Retina (tissue), 1 donor: ENCODE results near the gene CMPK1.
"Not testable (repeated sequence)": the region's sequence is repeated elsewhere in the genome, so short reads cannot be mapped to it uniquely, and the experiment has no call there.

Experiments used
- DNase-seq: peaks from one replicate; pipeline ENCODE4 v3.0.0-alpha.2; 2016

The CMPK1 gene

GRCh38 chr1:47338249-47339077 lies 4.9 kb downstream of the CMPK1 start:
- no peak for DNase-seq

DNA sequence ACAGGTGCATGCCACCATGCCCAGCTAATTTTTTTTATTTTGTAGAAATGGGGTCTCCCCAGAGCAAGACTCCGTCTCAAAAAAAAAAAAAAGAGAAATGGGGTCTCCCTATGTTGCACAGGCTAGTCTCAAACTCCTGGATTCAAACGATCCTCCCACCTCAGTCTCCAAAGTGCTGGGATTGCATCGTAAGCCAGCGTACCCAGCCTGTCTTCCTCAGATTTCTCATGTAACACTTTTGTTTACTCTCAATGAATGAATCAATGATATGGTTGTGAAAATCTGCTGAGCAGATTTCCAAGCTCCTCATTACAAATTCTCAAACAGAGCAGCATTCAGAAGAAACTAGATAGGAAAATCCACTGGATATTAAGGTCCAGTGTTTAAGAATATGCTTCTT lies 6.6 kb downstream of the CMPK1 start:
- DNase-seq: no peak

- DNase-seq: not testable (repeated sequence)
These were observed 13.4 kb downstream of the CMPK1 start for GRCh38 chr1:47346979-47347378.

DNA sequence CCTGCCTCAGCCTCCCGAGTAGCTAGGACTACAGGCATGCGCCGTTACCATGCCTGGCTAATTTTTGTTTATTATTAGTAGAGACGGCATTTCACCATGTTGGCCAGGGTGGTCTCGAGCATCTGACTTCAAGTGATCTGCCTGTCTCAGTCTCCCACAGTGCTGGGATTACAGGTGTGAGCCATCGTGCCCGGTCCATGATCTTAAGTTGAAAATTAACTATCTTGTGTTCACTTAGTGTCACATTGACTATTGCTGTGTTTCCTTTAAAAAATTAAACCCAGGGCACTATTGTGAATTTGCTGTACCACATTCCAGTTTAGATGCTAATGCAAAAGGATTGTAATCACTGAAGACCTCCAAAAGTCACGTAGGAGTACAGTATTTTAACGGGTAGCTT lies 14.1 kb downstream of the CMPK1 start:
- DNase-seq: no peak

- DNase-seq: no peak
These were observed 14.7 kb downstream of the CMPK1 start for GRCh38 chr1:47348246-47348645.

DNA sequence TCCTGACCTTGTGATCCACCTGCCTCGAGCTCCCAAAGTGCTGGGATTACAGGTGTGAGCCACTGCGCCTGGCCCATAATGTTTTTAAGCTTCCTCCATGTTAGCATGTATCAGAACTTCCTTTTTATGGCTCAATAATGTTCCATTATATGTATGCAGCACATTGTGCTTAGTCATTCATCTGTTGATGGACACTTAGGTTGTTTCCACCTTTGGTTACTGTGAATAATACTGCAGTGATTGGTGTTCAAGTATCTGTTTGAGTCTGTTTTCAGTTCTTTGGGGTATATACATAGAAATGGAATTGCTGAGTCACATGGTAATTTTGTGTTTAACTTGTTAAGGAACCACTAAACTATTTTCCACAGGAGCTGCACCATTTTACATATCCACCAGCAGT lies 17.7 kb downstream of the CMPK1 start:
- DNase-seq: no peak

DNA sequence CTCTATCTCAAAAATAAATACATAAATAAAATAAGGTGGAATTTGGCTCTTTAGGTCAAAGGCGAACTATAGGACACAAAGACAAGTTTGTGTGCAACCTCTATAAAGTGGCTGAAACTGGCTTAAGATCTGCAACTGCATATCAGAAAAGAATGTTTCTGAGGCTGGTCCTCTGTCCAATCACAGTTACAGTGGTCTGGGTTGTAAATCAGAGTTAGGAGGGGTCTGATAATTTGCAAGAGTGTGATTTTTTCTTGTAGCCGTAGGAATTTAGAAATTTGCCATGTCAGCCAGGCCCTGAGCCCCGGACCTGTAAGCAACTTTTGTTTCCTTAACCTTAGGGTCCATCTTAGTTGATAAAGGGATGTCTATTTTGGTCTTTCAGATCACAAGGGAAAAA lies 27.8 kb downstream of the CMPK1 start:
- DNase-seq: no peak

DNA sequence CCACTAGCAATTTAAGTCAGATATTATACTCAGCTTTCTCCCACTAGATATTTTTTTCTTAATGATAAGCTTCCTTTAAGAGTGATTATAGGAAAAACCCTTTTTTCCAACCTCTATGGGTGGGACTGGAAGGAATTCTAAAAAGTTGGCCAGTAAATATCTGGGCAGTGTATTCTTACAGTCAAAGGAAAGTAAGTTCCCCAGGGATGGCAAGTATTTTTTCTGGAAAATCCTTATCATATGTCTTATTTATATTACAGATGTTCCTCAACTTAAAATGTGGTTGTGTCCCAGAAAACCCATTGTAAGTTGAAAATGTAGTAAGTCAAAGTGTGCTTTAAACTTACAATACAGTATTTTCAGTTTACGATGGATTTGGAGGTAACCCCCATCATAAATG lies 29.2 kb downstream of the CMPK1 start:
- DNase-seq: no peak

DNA sequence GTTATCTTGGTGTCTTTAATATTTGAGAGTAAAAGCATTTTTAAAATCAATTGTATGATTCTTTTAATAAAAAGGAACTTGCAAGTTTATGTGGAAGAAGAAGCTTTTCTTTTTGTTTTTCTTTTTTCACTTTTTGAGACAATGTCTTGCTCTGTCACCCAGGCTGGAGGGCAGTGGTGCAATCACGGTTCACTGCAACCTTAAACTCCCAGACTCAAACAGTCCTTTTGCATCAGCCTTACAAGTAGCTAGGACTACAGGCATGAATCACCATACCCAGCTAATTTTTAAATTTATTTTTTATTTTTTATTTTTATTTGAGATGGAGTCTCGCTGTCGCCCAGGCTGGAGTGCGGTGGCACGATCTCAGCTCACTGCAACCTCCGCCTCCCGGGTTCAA lies 34.1 kb downstream of the CMPK1 start:
- no peak for DNase-seq

DNA sequence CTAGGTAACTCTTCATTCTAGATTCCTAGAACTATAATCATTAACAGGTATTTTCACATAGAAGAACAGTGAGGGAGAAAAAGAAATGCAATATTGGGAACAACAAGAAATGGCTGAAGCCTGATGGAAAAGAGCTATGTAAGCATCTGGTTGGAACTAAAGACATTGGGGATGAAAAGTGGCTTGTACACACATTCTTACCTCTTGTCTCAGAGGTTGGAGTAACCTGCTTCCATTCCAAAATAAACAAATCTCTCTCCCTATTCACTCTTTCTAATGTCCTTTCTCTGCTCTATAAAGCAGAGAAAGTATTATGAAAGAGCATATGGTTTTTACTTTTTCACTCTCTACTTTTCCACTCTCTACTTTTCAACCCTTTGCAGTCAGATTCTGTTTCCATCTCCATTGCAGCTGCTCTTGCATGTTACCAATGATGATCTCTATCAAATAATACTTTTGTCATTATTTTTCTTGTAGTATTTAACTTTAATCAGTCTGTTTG lies 37.5 kb downstream of the CMPK1 start:
- DNase-seq: no peak

DNA sequence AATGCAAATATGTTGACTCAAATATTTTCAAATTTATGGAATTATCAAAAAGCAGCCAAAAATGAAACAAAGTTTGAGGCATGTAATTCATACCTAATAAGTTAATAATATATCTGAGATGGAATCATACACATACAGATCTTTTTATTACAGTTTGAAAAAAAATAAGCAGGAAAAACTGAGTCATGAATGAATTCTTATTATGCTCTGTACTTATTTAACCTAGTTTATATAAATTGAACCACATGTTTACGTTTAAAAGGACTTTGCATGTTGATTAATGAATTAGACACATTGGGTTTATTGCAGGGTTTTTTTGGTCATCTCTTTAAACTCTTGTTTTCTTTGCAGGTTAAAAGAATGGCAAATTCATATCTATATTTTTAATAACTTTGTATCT lies 40.9 kb downstream of the CMPK1 start:
- no peak for DNase-seq

- DNase-seq: no peak
These were observed 44.6 kb downstream of the CMPK1 start for GRCh38 chr1:47378147-47378546.

DNA sequence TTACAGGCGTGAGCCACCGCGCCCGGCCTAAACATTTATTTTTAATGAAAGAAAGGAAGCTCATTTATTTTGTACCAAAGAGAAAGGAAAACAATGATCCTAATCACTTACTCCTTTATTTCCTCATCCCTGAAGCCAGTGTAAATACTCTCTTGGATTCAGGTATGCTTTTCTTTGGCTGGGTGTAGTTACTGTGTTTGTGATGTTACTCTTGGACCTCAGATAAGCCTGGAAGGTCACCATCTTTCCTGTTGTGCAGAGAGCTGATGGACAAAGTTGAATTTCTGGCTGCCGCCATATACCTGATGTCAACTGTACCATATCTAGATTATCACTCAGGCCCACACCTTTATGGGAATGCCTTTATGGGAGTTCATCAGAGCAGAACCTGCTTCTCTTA lies 47.1 kb downstream of the CMPK1 start:
- DNase-seq: no peak

GRCh38 chr1:47382399-47382983 lies 48.9 kb downstream of the CMPK1 start:
- DNase-seq: no peak

- DNase-seq: no peak
These were observed 50.5 kb downstream of the CMPK1 start for GRCh38 chr1:47384083-47384482.

DNA sequence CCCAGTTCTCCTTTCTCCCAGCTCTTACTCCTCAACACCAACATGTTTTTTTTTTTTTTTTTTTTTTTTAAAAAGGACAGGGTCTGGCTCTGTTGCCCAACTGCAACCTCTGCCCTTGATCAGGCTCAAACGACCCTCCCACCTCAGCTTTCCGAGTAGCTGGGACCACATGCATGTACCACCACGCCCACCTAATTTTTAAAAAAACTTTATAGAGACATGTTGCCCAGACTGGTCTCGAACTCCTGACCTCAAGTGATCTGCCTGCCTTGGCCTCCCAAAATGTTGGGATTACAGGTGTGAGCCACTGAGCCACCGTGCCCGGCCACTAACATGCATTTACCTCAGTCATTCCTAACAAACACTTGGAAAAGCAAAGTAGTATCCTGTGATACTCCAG lies 51.4 kb downstream of the CMPK1 start:
- no peak for DNase-seq

DNA sequence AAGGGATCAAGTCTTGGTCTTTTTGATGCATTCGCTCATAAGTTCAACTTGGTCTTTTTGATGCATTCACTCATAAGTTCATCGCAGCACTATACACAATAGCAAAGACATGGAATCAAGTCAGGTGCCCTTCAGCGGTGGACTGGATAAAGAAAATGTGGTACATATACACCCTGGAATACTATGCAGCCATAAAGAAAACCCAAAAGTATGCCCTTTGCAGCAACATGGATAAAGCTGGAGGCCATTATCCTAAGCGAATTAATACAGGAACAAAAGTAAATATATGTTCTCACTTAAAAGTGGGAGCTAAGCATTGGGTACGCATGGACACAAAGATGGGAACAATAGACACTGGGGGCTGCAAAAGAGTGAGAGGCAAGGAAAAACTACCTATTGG lies 52.7 kb downstream of the CMPK1 start:
- no peak for DNase-seq

DNA sequence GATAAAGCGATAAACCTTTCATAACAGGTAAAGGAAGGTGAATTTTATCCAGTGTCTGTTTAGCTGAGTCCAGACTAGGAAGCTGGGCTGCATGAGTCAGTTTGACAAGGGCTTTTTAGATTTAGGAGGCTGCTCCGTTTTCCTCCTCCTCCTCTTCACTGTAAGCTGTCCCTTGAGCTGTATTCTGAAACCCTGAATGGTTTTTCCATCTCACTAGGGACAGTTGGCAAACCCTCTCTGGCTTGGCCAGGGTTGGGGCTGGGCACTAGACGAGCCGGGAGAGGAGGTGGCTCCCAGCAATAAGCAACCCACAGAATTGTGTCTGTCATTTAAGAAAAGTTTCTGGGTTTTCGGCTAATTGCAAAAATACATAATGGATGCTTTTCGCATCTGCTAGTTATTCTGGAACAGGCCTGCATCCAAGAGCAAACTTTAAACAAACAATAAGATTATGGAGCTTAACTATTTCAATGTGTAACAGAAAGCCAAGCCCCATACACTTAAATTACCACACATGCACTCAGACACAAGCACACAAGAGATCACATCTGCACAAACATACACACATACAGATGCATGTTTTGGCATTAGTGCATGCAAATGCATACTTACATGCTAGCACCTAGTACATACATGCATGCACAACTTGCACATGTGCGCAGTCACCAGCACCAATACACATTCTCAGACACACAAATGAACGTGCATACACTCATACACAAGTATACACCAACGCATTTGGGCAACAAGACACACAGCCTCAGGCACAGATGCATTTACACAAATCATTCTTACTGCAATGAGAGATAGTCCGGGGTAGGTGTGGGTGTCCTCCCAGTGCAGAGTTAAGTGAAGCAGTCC lies 54.7 kb downstream of the CMPK1 start:
- DNase-seq: no peak

DNA sequence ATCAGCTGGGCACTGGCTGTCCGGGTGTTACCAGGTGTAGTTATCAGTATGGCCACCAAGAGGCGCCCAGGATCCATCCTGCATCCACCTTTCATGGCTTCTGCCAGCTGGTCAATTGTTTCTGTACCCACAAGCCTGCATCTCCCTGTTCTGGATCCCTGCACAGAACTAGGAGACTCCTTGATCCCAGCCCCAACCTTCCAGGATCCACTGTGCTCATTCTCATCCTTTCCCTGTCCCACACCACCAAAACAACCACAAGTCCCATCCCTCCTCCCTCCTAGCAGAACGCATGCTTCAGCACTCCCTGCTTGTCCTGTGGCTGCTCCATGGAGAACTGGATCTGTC lies 55.3 kb downstream of the CMPK1 start:
- DNase-seq: peak; percentile 77

GRCh38 chr1:47389731-47390130 lies 56.1 kb downstream of the CMPK1 start:
- no peak for DNase-seq

DNA sequence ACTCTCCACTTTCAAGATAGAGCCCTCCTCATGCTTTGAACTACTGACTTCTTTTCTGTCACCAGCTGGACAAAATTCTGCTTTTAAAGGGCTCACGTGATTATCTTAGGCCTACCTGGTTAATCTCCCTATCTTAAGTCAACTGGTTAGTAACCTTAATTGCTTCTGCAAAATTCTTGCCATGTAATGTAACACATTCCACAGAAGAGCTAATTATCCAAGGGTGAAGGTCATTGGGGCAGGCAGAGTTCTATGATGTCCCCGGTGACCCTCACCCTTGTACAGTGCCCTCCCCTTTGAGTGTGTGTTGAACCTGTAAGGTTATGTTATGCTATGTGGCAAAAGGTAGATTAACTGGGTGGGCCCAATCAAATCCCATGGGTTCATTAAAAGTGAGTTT lies 57.3 kb downstream of the CMPK1 start:
- no peak for DNase-seq

DNA sequence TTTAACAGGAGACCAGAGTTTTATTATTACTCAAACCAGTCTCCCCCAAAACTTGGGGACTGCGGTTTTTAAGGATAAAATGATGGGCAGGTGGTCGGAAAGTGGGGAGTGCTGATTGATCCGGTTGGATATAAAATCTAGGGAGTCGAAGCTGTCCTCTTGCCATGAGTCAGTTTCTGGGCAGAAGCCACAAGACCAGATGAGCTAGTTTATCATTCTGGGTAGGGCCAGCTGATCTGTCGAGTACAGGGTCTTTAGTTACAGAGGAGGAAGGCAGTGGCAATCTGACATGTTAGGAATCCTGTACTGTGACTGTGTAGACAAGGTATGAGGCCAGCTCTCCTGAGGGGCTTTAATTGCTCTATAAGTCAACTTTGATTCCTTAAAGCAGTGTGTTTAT lies 59.6 kb downstream of the CMPK1 start:
- no peak for DNase-seq

DNA sequence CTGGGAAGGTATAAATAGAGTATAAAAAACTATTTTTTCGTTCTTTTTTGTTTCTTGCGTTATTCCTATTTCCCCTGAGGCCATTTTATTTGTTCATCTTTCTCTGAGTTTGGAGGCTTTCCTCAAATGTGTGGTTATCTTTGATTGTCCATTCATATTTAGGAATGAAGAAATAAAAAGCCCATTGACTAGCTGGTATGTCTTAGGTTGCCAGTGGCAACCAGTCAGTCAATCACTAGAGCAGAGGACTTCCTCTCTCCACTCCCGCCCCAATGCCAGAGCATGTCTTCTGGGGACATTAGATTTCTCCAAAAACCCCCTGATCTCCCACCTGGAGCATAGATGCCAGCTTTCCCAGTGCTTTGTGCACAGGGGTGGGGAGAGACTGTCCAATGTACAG lies 61.8 kb downstream of the CMPK1 start:
- DNase-seq: no peak

- no peak for DNase-seq
These were observed 63.1 kb downstream of the CMPK1 start for GRCh38 chr1:47396671-47397196.
